NCI-H2081 (cell line): ENCODE data around the gene CCR5.

Source experiments
- DNase-seq, 2 experiments: peaks; one replicate each; lab custom pipeline; 2025; lab: John Stamatoyannopoulos, UW

The CCR5 gene

DNA sequence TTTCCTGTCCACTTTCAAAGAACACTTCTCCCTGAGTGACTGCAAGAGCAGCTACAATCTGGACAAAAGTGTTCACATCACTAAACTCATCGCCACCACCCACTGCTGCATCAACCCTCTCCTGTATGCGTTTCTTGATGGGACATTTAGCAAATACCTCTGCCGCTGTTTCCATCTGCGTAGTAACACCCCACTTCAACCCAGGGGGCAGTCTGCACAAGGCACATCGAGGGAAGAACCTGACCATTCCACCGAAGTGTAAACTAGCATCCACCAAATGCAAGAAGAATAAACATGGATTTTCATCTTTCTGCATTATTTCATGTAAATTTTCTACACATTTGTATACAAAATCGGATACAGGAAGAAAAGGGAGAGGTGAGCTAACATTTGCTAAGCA, 38.1 kb downstream of the CCR5 start:
- no peak for DNase-seq

DNA sequence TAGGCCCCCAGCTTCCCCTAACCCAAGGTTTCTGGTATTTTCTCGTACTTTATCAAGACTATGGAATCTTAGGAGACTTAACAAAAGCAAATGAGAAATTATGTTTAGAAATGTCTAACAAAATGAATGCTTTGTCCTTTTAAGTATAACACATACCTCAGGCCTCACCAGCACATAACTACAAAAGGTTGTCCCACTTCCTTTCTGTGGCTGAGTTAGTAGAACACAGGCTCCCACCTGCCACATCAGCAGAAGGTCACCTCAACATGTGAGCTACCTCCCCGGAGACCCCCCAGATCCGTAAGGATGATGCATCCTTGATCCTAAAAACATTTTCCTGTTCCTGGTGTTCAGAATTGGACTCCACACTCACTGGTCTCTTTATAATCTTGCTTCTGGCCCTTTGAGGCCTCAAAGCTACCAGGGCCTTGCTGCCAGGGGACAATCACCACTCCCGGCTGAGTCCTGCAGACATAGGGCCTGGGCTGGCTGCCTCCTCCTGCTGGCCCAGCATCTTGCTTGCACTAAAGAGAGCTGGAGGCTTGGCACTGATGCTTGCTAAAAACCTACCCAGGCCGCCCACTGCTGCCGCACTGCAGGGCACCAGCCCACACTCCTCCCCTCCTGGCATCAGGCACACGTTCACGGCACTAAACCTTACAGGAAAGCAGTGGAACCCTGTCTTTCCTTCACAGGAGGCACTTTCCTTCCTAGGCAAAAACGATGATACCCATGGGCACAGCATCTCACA, 39.2 kb downstream of the CCR5 start:
- DNase-seq, result no peak

DNA sequence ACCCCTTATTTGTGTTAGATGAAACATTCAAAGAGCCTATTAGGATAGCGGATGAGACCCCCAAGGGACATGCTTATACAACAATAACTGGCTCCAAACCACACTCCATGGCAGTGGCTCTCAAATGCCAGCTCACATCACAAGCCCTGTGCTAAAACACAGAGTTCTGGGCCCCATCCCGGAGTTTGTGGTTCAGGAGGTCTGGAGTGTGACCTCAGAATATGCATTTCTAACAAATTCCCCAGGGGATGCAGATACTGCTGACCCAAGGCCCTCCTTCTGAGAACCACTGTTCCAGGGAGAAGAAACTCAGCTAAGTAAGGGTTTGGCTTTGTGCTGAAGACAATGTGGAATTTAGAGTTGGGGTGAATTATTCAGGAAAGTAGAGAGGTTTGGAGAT, 39.9 kb downstream of the CCR5 start:
- no peak for DNase-seq

DNA sequence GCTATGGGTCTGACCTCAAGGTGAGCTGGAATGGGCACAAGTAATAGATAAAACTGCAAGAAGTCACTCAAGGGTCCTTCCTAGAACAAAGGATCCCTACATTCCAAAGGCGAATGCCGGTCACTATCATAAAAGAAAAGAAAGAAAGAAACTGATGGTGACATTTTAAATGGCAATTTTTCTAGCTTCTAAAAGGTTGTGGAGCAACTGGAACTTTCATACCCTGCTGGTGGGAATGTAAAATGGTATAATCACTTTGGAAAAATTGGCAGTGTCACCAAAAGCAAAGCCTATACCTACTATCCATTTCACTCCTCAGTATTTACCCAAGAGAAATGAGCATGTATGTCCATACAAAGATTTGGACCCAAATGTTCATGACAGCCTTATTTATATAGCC, 40.5 kb downstream of the CCR5 start:
- DNase-seq, result no peak

GRCh38 chr3:46412786-46413298, 42.1 kb downstream of the CCR5 start:
- DNase-seq, result no peak

- DNase-seq, result no peak
These were observed 43.2 kb downstream of the CCR5 start for GRCh38 chr3:46413951-46414350.

- DNase-seq, result no peak
These were observed 44.0 kb downstream of the CCR5 start for GRCh38 chr3:46414739-46415138.

GRCh38 chr3:46416125-46416810, 45.5 kb downstream of the CCR5 start:
- DNase-seq, result peak; percentile 47 to 86

- peak in 1 of 2 experiments; percentile 6 for DNase-seq
These were observed 46.2 kb downstream of the CCR5 start for GRCh38 chr3:46416811-46417510.

- DNase-seq, result no peak
These were observed 47.3 kb downstream of the CCR5 start for GRCh38 chr3:46417841-46418611.

DNA sequence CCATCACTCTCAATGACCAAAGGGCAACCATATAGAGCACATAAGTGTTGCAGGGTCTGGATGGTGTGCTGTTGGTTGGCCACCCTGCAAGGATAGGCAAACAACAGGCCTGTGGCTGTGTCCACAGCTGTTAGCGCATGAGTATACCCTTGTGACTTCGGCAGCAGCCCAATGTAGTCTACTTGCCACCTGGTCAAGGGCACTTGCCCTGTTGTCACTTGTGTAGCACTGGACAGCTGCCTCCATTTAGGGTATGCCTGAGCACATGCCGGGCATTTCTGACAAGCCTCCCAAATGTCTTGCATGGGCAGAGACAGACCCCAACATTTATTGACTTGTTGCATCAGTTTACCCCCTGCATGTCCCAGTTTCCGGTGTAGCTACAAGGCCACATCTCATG, 49.1 kb downstream of the CCR5 start:
- no peak for DNase-seq

DNA sequence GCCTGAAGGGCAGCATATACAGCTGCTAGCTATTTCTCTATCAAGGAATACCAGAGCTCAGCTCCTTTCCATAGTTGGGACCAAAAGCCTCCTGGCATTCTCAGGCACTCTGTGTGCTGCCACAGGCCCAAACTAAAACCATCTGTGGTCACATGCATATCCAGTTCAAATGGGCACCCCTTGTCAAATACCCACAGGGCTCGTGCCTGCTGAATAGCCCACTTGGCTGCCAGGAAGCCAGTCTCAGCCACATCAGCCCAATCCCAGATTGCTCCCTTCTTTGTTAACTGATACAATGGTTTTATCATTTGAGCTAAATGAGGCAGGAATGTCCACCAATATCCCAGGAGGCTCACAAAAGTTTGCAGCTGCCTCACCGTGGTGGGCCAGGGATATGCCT, 50.2 kb downstream of the CCR5 start:
- DNase-seq, result no peak

GRCh38 chr3:46422617-46423016, 51.9 kb downstream of the CCR5 start:
- no peak for DNase-seq

- peak in 1 of 2 experiments; percentile 3 for DNase-seq
These were observed 52.8 kb downstream of the CCR5 start for GRCh38 chr3:46423588-46423987.
